HCT116 (cell line): ENCODE data around the gene CLN3. TPM values are rescaled to one million over a fixed set of nuclear protein-coding genes. Genes with fewer than 3 reads are reported as not detected.
A peak's percentile ranks its signal among the peaks of the same experiment; 100 is the strongest.

Experiments
- ATAC-seq: fragments of 200-7000 bp; cut with Tn5 transposase; 2 replicates; pipeline ENCODE4 v1.9.1; 2020; ENCODE audit warnings: mild to moderate bottlenecking, moderate library complexity
- BruUV-seq: library from RNA; stranded (reverse); fragments of 400-500 nt; replicated peaks from 2 replicates; lab custom pipeline; 2021; lab: Mats Ljungman, UMichigan
- CTCF ChIA-PET: fragments of 300-600 bp; sonication (Branson Sonifier 250); formaldehyde crosslinking; loops from one replicate; lab custom pipeline; 2021; ENCODE audit warnings: antibody characterized with exemption; lab: Charles Lee
- POLR2A ChIA-PET: fragments of 300-600, 350-600 bp; sonication (Branson Sonifier 250); formaldehyde crosslinking; loops from one replicate; lab custom pipeline; 2021; ENCODE audit warnings: antibody characterized with exemption; lab: Charles Lee
- RAD21 ChIA-PET, 2 experiments: fragments of 300-600 bp; sonication (Branson Sonifier 250); formaldehyde crosslinking; loops; one replicate each; lab custom pipeline; 2023; ENCODE audit warnings: low total read pairs in 2 of 2; ENCODE audit not compliant: uncharacterized antibody in 2 of 2, unreplicated experiment in 2 of 2, low non-redundant PET in 1 of 2; lab: Charles Lee
- DNase-seq: peaks from one replicate; pipeline ENCODE4 v3.0.0-alpha.2; 2010; ENCODE audit warnings: low read depth, low spot score
- H2AFZ ChIP-seq: fragments of 200-600 bp; shearing (Covaris generic), sonication (generic); 2 replicates; pipeline ENCODE4 v1.6.1; 2017; ENCODE audit warnings: low read depth, mixed run types, mixed read lengths, antibody characterized with exemption, low read length; ENCODE audit not compliant: poor library complexity, severe bottlenecking
- H3K27ac ChIP-seq: 2 replicates; pipeline ENCODE4 v1.5.1; 2012; ENCODE audit warnings: low read depth, low read length
- H3K27me3 ChIP-seq: fragments of 200-600 bp; sonication (generic); 2 replicates; pipeline ENCODE4 v1.6.1; 2016; ENCODE audit warnings: mixed run types, low read length, mixed read lengths; ENCODE audit not compliant: insufficient read depth
- H3K36me3 ChIP-seq, 2 experiments: fragments of 200-500 bp in 1 of 2; fragments of 200-600 bp in 1 of 2; sonication (Bioruptor generic) in 1 of 2; sonication (generic) in 1 of 2; 2 replicates each; pipeline versions ENCODE4 v1.5.1 to v1.6.1; 2014 to 2016; ENCODE audit warnings: low read length in 2 of 2, inconsistent platforms in 1 of 2, mixed read lengths in 1 of 2, mixed run types in 1 of 2; ENCODE audit not compliant: insufficient read depth in 2 of 2, control insufficient read depth in 1 of 2
- H3K4me1 ChIP-seq, 2 experiments: fragments of 200-600 bp in 1 of 2; sonication (generic) in 1 of 2; 2 replicates each; pipeline versions ENCODE4 v1.5.1 to v1.6.1; 2012 to 2017; ENCODE audit warnings: low read length in 2 of 2, inconsistent platforms in 1 of 2, mild to moderate bottlenecking in 1 of 2, mixed read lengths in 1 of 2, mixed run types in 1 of 2, moderate library complexity in 1 of 2; ENCODE audit not compliant: insufficient read depth in 2 of 2, control insufficient read depth in 1 of 2
- H3K4me2 ChIP-seq: fragments of 200-600 bp; sonication (generic); 2 replicates; pipeline ENCODE4 v1.6.1; 2017; ENCODE audit warnings: mixed run types, low read length, mixed read lengths
- H3K4me3 ChIP-seq, 2 experiments: fragments of 200-600 bp in 1 of 2; sonication (generic) in 1 of 2; replicated peaks in 1 of 2; 2 replicates each; pipeline ENCODE4 v1.5.1; 2011 to 2016; ENCODE audit warnings: low read length in 2 of 2, control low read depth in 1 of 2, low read depth in 1 of 2, mild to moderate bottlenecking in 1 of 2, mixed read lengths in 1 of 2, mixed run types in 1 of 2
- H3K79me2 ChIP-seq: fragments of 200-600 bp; sonication (generic); 2 replicates; pipeline ENCODE4 v1.6.1; 2017; ENCODE audit warnings: mild to moderate bottlenecking, mixed run types, low read length, moderate library complexity, mixed read lengths; ENCODE audit not compliant: insufficient read depth
- H3K9ac ChIP-seq: fragments of 200-600 bp; sonication (generic); 2 replicates; pipeline ENCODE4 v1.6.1; 2016; ENCODE audit warnings: low read length, mixed read lengths
- H3K9me2 ChIP-seq: fragments of 200-600 bp; sonication (generic), shearing (Covaris generic); 2 replicates; pipeline ENCODE4 v1.6.1; 2017; ENCODE audit warnings: mixed run types, mild to moderate bottlenecking, moderate library complexity; ENCODE audit not compliant: insufficient read depth
- H3K9me3 ChIP-seq, 2 experiments: fragments of 200-500 bp in 1 of 2; fragments of 200-600 bp in 1 of 2; sonication (Bioruptor generic) in 1 of 2; sonication (generic) in 1 of 2; 2 replicates each; pipeline ENCODE4 v1.6.1; 2014 to 2017; ENCODE audit warnings: low read length in 2 of 2, mixed read lengths in 2 of 2, inconsistent platforms in 1 of 2, low read depth in 1 of 2, mild to moderate bottlenecking in 1 of 2, mixed run types in 1 of 2, moderate library complexity in 1 of 2; ENCODE audit not compliant: control insufficient read depth in 1 of 2, insufficient read depth in 1 of 2
- H4K20me1 ChIP-seq: fragments of 200-600 bp; sonication (generic), shearing (Covaris generic); 2 replicates; pipeline ENCODE4 v1.6.1; 2017; ENCODE audit warnings: mixed run types, mild to moderate bottlenecking, moderate library complexity; ENCODE audit not compliant: insufficient read depth
- POLR2A ChIP-seq: IDR thresholded peaks from 2 replicates; pipeline ENCODE4 v1.7.0; 2011; ENCODE audit warnings: borderline replicate concordance; ENCODE audit not compliant: insufficient read depth, insufficient read length; ENCODE audit errors: extremely low read depth
- RAD21 ChIP-seq: IDR thresholded peaks from 2 replicates; pipeline ENCODE4 v1.6.1; 2012; ENCODE audit warnings: low read depth, mild to moderate bottlenecking
- SIN3A ChIP-seq: IDR thresholded peaks from 2 replicates; pipeline ENCODE4 v1.6.1; 2012; ENCODE audit warnings: low read depth
- SP1 ChIP-seq: IDR thresholded peaks from 2 replicates; pipeline ENCODE4 v1.6.1; 2012; ENCODE audit warnings: low read depth
- TCF7L2 ChIP-seq: IDR thresholded peaks from 2 replicates; pipeline ENCODE4 v1.7.0; 2011; ENCODE audit warnings: borderline replicate concordance, inconsistent platforms; ENCODE audit not compliant: insufficient read depth, insufficient read length; ENCODE audit errors: extremely low read depth
- YY1 ChIP-seq: IDR thresholded peaks from 2 replicates; pipeline ENCODE4 v1.6.1; 2011; ENCODE audit warnings: low read length, low read depth, moderate library complexity, mild to moderate bottlenecking; ENCODE audit not compliant: insufficient replicate concordance; ENCODE audit errors: extremely low read depth
- intact Hi-C: fragments of 100-400 bp; cut with micrococcal nuclease; formaldehyde crosslinking; loops from 2 replicates; pipeline ENCODE4 v1.10.0; 2022
- total RNA-seq: library from RNA; stranded (reverse); gene quantifications from one replicate; pipeline ENCODE4 v1.2.1, GENCODE V29; 2021; ENCODE audit not compliant: unreplicated experiment
- TF ChIP-seq, protein P1 (sequence below): IDR thresholded peaks from 2 replicates; pipeline ENCODE4 v1.6.1; 2012

The CLN3 gene
- total RNA-seq, 1 experiment from 2014 or later = 19.9 TPM

DNA sequence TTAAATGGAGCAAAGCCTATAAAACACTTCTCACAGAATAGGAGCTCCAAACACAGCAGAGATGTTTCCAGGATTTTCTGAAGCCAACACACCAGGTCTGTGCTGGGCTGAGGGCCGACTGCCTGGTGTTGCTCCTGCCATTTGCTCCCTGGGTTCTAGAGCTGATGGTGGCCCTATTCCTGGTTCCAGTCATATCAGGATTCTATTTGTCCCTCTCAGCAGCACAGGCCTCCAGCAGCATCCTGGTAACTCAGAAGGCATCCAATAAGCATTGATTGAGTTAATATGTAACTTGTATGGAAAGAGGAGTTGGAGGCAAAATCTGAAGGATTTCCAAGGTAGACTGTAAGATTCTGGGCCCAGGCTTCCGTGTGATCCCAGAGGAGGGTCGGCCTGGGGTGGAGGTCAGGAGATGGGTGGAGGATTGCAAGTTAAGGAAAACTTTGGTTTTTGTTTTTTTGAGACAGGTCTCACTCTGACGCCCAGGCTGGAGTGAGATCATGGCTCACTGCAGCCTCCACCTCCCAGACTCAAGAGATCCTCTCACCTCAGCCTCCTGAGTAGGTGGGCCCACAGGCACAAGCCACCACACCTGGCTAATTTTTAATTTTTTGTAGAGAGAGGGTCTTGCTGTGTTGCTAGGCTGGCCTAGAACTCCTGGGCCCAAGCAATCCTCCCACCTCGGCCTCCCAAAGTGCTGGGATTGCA lies 41.2 kb upstream of the CLN3 start:
- H3K9me2 ChIP-seq = no peaks in the 10 kb centered on the region
- DNase-seq = no peak
- H3K27me3 ChIP-seq = no peaks in the 10 kb centered on the region
- BruUV-seq = no TSS peak
- H3K27ac ChIP-seq = no peak overlapping the region
- no peak overlapping the region for H2AFZ ChIP-seq
- no peak for ATAC-seq
- H3K9ac ChIP-seq = no peak overlapping the region
- CTCF ChIA-PET = no interaction called here
- no peaks in the 10 kb centered on the region for H3K79me2 ChIP-seq
- H3K36me3 ChIP-seq = no peaks in the 10 kb centered on the region
- TF ChIP-seq POLR2A (no peak), SIN3A (no peak), TCF7L2 (no peak), RAD21 (no peak), YY1 (no peak), SP1 (no peak)
- TF ChIP-seq, protein P1, sequence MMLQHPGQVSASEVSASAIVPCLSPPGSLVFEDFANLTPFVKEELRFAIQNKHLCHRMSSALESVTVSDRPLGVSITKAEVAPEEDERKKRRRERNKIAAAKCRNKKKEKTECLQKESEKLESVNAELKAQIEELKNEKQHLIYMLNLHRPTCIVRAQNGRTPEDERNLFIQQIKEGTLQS = no peak
- TF ChIP-seq, all 23 proteins: peak for 0
- H3K4me3 ChIP-seq = no peak overlapping the region
- peaks cover 0 to 12% of the 10 kb centered on the region in 2 experiments; a peak in 3 of 4 replicates for H3K4me1 ChIP-seq
- ChIA-PET RAD21 (no interaction called here), POLR2A (interaction anchor here (1.0 kb wide), 1 partner anchor 8 kb away, joined by 3 read pairs; no protein-coding TSS in a partner anchor)
- no peaks in the 10 kb centered on the region for H3K9me3 ChIP-seq
- intact Hi-C loops = no loop called here
- H4K20me1 ChIP-seq = no peaks in the 10 kb centered on the region
- peak overlapping the region; percentile 40; the same call in 1 of the 2 replicates for H3K4me2 ChIP-seq
